ENCODE data around the gene CILP.
"Not testable (repeated sequence)": the region's sequence is repeated elsewhere in the genome, so short reads cannot be mapped to it uniquely, and the experiment has no call there.

The CILP gene, protein sequence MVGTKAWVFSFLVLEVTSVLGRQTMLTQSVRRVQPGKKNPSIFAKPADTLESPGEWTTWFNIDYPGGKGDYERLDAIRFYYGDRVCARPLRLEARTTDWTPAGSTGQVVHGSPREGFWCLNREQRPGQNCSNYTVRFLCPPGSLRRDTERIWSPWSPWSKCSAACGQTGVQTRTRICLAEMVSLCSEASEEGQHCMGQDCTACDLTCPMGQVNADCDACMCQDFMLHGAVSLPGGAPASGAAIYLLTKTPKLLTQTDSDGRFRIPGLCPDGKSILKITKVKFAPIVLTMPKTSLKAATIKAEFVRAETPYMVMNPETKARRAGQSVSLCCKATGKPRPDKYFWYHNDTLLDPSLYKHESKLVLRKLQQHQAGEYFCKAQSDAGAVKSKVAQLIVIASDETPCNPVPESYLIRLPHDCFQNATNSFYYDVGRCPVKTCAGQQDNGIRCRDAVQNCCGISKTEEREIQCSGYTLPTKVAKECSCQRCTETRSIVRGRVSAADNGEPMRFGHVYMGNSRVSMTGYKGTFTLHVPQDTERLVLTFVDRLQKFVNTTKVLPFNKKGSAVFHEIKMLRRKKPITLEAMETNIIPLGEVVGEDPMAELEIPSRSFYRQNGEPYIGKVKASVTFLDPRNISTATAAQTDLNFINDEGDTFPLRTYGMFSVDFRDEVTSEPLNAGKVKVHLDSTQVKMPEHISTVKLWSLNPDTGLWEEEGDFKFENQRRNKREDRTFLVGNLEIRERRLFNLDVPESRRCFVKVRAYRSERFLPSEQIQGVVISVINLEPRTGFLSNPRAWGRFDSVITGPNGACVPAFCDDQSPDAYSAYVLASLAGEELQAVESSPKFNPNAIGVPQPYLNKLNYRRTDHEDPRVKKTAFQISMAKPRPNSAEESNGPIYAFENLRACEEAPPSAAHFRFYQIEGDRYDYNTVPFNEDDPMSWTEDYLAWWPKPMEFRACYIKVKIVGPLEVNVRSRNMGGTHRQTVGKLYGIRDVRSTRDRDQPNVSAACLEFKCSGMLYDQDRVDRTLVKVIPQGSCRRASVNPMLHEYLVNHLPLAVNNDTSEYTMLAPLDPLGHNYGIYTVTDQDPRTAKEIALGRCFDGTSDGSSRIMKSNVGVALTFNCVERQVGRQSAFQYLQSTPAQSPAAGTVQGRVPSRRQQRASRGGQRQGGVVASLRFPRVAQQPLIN

GRCh38 chr15:65210770-65211481, at the start of gene CILP:
Gene CILP (minus strand): TSS chr15:65211473. CDS start chr15:65209755, 1,718 bp downstream.
- no peak for DNase-seq

GRCh38 chr15:65260968-65261367, 49.7 kb upstream of the CILP start:
- no peak for DNase-seq

- DNase-seq: no peak
Observed at GRCh38 chr15:65259367-65259797, 48.1 kb upstream of the CILP start.

DNA sequence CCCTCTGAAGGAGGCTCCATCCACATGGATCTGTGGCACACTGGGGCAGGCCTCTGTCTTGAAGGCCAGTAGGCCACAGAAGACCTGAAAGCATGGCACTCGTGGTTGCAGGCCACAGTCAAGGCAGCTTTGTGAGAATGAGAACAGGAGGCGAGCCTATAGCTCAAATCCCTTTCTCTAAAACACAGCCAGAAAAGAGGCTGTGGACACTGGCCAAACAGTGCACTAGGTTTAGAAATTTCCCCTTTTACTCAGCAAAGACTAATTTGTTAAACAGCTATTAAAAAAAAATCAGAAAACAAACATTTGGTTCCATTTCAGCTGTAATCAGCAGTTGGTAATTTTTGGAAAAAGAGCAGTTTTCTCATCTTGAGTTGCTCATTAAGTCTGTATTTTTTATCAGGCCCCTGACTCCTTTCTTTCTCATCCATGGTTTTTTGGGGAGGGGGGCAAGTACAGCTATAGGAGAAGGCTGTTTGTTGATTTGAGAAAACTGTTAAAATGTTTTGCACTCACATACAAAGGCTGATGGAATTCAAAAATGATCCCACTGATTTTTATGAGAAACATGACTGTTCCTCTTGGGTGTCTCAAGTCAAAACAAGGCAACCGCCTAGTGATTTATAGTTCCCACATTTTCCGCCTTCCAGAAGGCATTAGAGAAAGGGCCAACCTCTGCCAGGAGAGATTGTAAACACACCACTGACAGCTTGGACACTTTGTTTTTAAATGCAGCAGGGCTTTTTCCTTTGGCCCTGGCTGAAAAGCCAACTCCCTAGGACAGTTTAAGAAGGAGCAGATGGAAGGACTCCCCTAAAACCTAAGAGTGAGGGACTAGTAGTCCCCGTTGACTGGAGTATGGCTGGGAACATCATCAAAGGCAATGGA, 47.3 kb upstream of the CILP start:
- no peak for DNase-seq

- no peak for DNase-seq
Observed at GRCh38 chr15:65255486-65256140, 44.3 kb upstream of the CILP start.

DNA sequence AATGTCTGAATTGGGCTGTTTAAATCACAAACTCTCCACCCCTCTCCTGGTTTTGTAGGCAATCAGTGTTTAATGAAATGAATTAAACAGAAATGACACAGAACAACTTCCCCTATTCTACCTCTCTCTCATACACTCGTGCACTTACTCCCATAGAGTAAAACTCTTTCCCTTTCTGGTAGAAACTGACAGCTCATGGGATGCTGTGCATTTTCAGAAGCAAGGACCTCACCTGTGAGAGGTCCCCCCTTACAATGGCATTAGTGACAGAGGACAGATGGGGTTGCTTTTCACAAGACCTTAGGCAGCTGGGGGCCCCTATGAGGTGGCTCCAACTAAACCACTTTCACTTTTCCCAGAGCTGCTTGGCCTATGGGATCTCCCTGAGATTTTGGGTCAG, 43.5 kb upstream of the CILP start:
- DNase-seq: no peak

DNA sequence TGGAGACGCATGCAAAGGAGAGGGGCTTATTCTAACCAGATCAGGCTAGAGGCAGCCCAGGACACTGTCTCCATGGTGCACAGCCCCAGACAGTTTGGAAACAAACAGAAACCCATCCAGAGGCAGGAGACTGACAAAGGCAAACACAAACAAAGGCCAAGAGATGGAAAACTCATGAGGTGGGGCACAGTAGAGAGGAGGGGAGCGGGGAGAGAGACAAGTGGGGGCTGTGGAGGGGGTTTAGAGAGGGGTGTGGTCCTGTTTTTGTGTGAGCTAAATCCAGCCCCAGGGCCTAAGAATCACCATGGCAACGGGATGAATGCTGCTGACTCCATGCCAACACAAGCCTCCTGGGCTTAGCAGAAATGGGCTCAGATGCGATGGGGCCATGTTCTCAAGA, 43.1 kb upstream of the CILP start:
- DNase-seq: no peak

GRCh38 chr15:65249641-65250040, 38.4 kb upstream of the CILP start:
- DNase-seq: no peak

DNA sequence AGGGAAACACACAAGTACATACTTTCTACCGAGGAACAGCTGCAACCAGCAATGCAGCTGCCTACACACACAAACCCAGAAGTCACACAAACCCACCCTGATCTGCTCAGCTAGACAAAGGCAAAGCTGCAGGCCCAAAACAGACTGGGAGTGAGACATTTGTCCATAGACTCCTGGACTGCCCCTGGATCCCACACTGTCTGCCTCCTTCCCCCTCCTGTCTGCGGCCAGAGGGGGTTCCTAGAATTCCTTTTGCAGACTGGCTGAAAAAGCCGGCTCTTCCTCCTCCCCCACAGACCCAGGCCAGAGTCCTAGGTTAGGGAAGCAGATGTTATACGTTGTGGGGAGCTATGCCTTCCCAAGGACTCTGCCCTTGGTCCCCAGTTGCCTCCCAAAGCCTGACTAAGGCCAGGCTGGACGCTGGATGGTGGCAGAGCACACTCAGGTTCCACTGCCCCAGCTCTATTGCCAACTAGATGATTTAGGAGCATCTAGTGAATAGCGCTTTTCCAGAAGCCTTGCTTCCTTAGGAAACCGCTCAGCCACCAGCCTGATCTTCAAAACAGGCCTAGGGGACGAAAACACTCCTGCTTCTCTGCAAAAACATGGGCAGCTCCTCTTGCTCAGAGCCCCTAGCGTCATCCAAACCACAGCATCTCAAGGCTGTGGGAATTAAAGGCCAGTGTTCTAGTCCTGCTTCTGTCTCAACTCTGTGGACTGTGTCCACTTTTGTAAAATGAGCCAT, 37.4 kb upstream of the CILP start:
- DNase-seq: no peak

GRCh38 chr15:65246939-65247338, 35.7 kb upstream of the CILP start:
- no peak for DNase-seq

- no peak for DNase-seq
Observed at GRCh38 chr15:65246026-65246714, 34.9 kb upstream of the CILP start.

DNA sequence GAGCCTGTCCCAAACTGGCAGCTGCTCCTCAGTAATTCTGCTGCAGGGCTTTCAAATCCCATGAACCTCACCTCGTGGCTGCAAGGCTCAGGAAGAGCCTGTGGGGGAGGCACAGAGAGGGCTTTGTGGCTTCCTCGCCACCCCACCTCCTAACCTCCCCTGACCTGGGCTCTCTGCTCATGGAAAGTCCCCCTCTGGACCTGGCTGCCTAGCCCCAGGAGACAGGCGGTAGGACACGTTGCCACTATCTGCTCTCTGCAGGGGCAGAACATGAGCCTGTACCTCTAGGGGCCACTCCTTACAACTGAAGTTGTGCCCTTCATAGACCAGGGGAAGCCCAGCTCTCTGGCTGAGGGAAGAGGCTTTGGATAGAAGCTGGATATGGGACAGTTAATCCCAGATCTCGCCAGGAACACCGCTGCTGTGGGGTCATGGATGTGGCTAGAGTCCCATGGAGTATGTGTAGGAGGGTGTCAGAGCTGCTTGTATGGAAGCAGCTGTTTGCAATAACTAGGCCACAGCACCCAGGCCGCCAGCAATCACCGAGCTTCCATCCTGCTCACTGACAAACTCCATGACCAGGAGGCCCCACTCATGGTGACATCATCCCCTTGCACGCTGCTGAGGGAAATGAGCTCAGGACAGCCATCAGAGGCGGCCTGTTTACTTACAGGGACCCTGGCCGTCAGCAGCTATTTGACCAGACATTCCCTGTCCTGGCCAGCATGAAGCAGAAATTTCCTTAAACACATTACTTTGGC, 34.0 kb upstream of the CILP start:
- no peak for DNase-seq

- DNase-seq: no peak
Observed at GRCh38 chr15:65244638-65245037, 33.4 kb upstream of the CILP start.

GRCh38 chr15:65236443-65236842, 25.2 kb upstream of the CILP start:
- not testable (repeated sequence) for DNase-seq

- no peak for DNase-seq
Observed at GRCh38 chr15:65233696-65234095, 22.4 kb upstream of the CILP start.

GRCh38 chr15:65232520-65232919, 21.2 kb upstream of the CILP start:
- no peak for DNase-seq

DNA sequence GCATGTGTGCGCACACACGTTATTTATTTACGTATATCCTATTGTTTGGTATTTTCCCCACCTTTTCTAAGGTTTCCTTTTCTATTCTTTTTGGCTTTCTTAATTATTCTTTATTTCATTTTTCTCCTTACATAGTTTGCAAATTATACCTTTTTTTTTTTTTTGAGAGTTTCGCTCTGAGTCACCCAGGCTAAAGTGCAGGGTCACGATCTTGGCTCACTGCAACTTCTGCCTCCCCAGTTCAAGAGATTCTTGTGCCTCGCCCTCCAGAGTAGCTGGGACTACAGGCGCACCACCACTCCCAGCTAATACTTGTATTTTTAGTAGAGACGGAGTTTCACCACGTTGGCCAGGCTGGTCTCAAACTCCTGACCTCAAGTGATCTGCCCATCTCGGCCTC, 20.0 kb upstream of the CILP start:
- DNase-seq: no peak

- DNase-seq: not testable (repeated sequence)
Observed at GRCh38 chr15:65226901-65227300, 15.6 kb upstream of the CILP start.

DNA sequence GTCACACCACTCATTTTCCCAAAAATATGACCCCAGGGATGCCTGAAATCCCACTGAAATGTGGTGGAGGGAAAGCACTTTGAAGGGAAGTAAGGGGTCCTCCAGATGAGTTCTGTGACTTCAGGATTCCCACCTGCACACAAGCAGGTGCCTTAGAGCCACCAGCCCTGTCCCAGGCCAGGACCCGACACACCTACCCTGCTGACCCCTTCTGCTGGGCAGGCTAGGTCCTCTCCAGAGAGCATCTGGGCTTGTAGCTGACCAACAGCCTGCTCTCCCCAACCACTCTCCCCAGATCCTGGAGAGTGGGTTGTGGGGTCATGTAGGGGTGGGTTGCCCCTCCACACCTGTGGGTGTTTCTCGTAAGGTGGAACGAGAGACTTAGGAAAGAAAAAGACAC, 14.9 kb upstream of the CILP start:
- no peak for DNase-seq

Data from activated CD4-positive, alpha-beta T cell treated with anti-CD3 and anti-CD28 coated beads, Interleukin-2, amount 50 U/mL, for 1 hour (primary cell).